Measurements from ENCODE around the gene ACAD10.

The ACAD10 gene

GRCh38 chr12:111748151-111748672 is 62.4 kb downstream of the ACAD10 start:
- TF ChIP-seq ZNF384 (IDR thresholded peaks at IDR 0.05), result no peak
- ChIA-PET POLR2A (no interaction called here), CTCF (no interaction called here)

DNA sequence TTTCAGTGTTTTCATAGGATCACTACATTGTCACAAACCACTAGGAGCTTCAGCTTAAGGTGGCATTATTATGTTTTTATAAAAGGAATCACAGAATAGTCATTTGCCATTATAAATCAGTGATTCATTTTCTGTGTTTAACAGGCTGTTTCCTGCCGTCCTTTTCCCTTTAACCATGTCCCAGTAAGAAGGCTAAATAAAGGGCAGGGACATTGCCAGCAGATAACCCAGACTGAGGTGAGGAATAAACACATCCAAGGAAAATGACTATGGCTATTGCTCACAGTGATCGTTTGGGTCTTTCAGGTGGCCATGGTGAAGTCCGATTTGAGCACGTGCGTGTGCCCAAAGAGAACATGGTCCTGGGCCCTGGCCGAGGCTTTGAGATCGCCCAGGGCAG is 63.0 kb downstream of the ACAD10 start:
- no peak for TF ChIP-seq ARNT (IDR thresholded peaks at IDR 0.05)
- no peak for TF ChIP-seq L3MBTL2 (conservative IDR thresholded peaks at IDR 0.05)
- no peak for TF ChIP-seq HDGF (IDR thresholded peaks at IDR 0.05; ENCODE audit: borderline replicate concordance)
- no peak for TF ChIP-seq FOXK2 (IDR thresholded peaks at IDR 0.05)
- TF ChIP-seq NFRKB (IDR thresholded peaks at IDR 0.05), result no peak
- no peak for TF ChIP-seq CTBP1 (IDR thresholded peaks at IDR 0.05; ENCODE audit: borderline replicate concordance)
- ChIA-PET POLR2A (no interaction called here), CTCF (no interaction called here)
- DNase-seq (ENCODE audit: extremely low spot score), result no peak

More at GRCh38 chr12:111748151-111748672, 62.4 kb downstream of the ACAD10 start:
- DNase-seq (ENCODE audit: extremely low spot score), result no peak

DNA sequence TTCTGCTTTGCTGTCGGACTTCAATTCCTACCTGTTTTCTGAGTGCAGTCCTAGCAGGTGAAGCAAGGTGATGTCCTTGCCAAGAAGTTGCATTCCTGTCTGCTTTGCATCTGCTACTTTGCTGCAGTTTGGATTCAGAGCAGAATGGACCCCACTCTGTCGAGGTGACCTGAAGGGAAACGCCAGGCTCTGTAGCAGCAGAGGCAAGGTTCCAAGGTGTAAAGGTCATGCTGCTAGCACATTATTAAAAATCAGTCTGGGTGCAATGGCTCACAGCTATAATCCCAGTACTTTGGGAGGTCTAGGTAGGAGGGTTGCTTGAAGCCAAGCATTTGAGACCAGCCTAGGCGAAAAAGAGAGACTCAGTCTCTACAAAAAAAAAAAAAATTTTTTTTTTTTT is 63.5 kb downstream of the ACAD10 start:
- DNase-seq (ENCODE audit: extremely low spot score), result no peak
- ChIA-PET POLR2A (no interaction called here), CTCF (no interaction called here)
- TF ChIP-seq SP1 (IDR thresholded peaks at IDR 0.05) (no peak), CTBP1 (IDR thresholded peaks at IDR 0.05; ENCODE audit: borderline replicate concordance) (no peak), LEF1 (IDR thresholded peaks at IDR 0.05; ENCODE audit: borderline replicate concordance) (no peak), SUZ12 (IDR thresholded peaks at IDR 0.05) (no peak), ARNT (IDR thresholded peaks at IDR 0.05) (no peak), FOXM1 (IDR thresholded peaks at IDR 0.05; ENCODE audit: borderline replicate concordance) (no peak), ZNF384 (IDR thresholded peaks at IDR 0.05) (no peak), FOXK2 (IDR thresholded peaks at IDR 0.05) (no peak), TARDBP (IDR thresholded peaks at IDR 0.05) (no peak), ELF4 (IDR thresholded peaks at IDR 0.05) (no peak), NFRKB (IDR thresholded peaks at IDR 0.05) (no peak)

GRCh38 chr12:111753144-111753881 is 67.5 kb downstream of the ACAD10 start:
- peak; percentile 73 for DNase-seq (ENCODE audit: extremely low spot score)
- ChIA-PET POLR2A (interaction anchor here (0.8 to 1.0 kb wide), 2 partner anchors 14 to 60 kb away, joined by 3 to 4 read pairs; partner anchors contain the start of gene ALDH2), CTCF (interaction anchor here (0.6 to 0.8 kb wide), 4 partner anchors 59 to 672 kb away, joined by 3 to 5 read pairs (median 3); no protein-coding TSS in a partner anchor)
- TF ChIP-seq, protein P1, sequence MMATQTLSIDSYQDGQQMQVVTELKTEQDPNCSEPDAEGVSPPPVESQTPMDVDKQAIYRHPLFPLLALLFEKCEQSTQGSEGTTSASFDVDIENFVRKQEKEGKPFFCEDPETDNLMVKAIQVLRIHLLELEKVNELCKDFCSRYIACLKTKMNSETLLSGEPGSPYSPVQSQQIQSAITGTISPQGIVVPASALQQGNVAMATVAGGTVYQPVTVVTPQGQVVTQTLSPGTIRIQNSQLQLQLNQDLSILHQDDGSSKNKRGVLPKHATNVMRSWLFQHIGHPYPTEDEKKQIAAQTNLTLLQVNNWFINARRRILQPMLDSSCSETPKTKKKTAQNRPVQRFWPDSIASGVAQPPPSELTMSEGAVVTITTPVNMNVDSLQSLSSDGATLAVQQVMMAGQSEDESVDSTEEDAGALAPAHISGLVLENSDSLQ (IDR thresholded peaks at IDR 0.05), result no peak
- TF ChIP-seq HDGF (IDR thresholded peaks at IDR 0.05; ENCODE audit: borderline replicate concordance) (no peak), FOXA1 (IDR thresholded peaks at IDR 0.05) (no peak)

DNA sequence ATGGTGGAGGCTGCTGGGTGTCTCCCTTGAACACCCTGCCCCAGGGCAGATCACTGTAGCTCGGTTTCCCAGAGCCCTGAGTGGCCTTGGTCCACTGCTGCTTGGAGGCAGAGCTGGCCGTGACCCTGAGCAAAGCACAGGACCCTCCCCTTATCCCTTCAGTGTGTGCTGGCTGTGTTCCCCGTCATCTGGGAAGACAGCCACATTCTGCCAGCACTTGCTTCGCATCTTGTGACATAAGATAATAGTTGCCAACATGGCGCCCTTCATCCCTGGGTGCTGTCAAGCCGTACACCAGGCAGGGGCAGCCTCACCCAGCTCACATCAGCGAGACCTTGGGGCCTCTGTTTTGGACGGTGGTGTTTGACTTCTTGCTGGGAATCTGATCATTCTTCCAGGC is 68.8 kb downstream of the ACAD10 start:
- no peak for TF ChIP-seq L3MBTL2 (conservative IDR thresholded peaks at IDR 0.05)
- ChIA-PET POLR2A (interaction anchor here (1.0 kb wide), 1 partner anchor 12 kb away, joined by 4 read pairs; the partner anchor contains the start of gene ALDH2), CTCF (interaction anchor here (0.5 kb wide), 1 partner anchor 783 kb away, joined by 3 read pairs; no protein-coding TSS in a partner anchor)
- DNase-seq (ENCODE audit: extremely low spot score), result no peak

- POLR2A ChIA-PET, result interaction anchor here (1.3 kb wide), 1 partner anchor 10 kb away, joined by 3 read pairs; the partner anchor contains the start of gene ALDH2
- no peak for DNase-seq (ENCODE audit: extremely low spot score)
These were observed 70.3 kb downstream of the ACAD10 start for GRCh38 chr12:111756196-111756595.

DNA sequence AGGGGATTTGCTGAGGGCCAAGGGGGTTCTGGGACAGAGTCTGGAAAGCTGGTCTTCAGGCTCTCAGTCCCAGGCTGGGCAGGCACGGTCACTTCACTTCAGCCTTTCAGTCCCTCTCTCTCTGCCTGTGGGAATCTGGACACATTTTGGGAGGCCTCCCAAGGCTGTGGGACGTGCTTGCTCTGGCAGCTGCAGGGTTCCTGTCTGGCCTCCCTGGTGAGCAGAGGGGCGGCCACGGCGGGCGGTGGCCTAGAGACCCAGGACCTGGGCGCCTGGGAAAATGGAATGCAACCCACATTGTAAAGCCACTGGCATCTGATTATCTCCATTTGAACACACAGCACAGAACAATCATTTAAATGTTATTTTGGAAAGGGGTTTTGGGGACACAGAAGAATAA is 70.8 kb downstream of the ACAD10 start:
- CTCF ChIA-PET, result no interaction called here
- DNase-seq (ENCODE audit: extremely low spot score), result no peak

More at GRCh38 chr12:111756196-111756595, 70.3 kb downstream of the ACAD10 start:
- CTCF ChIA-PET, result no interaction called here
- TF ChIP-seq HDGF (IDR thresholded peaks at IDR 0.05; ENCODE audit: borderline replicate concordance) (no peak), ARNT (IDR thresholded peaks at IDR 0.05) (no peak), SUZ12 (IDR thresholded peaks at IDR 0.05) (no peak), FOXA1 (IDR thresholded peaks at IDR 0.05) (no peak), SP1 (IDR thresholded peaks at IDR 0.05) (no peak), NFRKB (IDR thresholded peaks at IDR 0.05) (no peak), TARDBP (IDR thresholded peaks at IDR 0.05) (no peak), ELF4 (IDR thresholded peaks at IDR 0.05) (no peak), FOXK2 (IDR thresholded peaks at IDR 0.05) (no peak), BHLHE40 (IDR thresholded peaks at IDR 0.05; ENCODE audit: borderline replicate concordance) (no peak), FOXM1 (IDR thresholded peaks at IDR 0.05; ENCODE audit: borderline replicate concordance) (no peak), L3MBTL2 (conservative IDR thresholded peaks at IDR 0.05) (no peak)
- TF ChIP-seq, protein P1 (IDR thresholded peaks at IDR 0.05), result no peak

More for the DNA sequence above, 70.8 kb downstream of the ACAD10 start:
- TF ChIP-seq ELF4 (IDR thresholded peaks at IDR 0.05) (no peak), FOXA1 (IDR thresholded peaks at IDR 0.05) (no peak), LEF1 (IDR thresholded peaks at IDR 0.05; ENCODE audit: borderline replicate concordance) (no peak), TARDBP (IDR thresholded peaks at IDR 0.05) (no peak), NFRKB (IDR thresholded peaks at IDR 0.05) (no peak), ZNF384 (IDR thresholded peaks at IDR 0.05) (no peak), SP1 (IDR thresholded peaks at IDR 0.05) (no peak), L3MBTL2 (conservative IDR thresholded peaks at IDR 0.05) (no peak), ARNT (IDR thresholded peaks at IDR 0.05) (no peak), CTBP1 (IDR thresholded peaks at IDR 0.05; ENCODE audit: borderline replicate concordance) (no peak), FOXM1 (IDR thresholded peaks at IDR 0.05; ENCODE audit: borderline replicate concordance) (no peak)
- TF ChIP-seq, protein P1 (IDR thresholded peaks at IDR 0.05), result no peak
- POLR2A ChIA-PET, result interaction anchor here (1.3 kb wide), 1 partner anchor 10 kb away, joined by 3 read pairs; the partner anchor contains the start of gene ALDH2

All from HEK293T (cell line).